Stomach (tissue), 9 donors: ENCODE measurements around the gene KRTAP12-4. TPM values are rescaled to one million over a fixed set of nuclear protein-coding genes. Genes with fewer than 3 reads are reported as not detected.

Experiments used
- DNase-seq, 2 donors: peaks; one replicate each; pipeline versions ENCODE4 v3.0.0 to v3.0.0-alpha.2; 2013 to 2019
- H3K27ac ChIP-seq, 5 donors: fragments of 200-600 bp in 4 of 5; sonication (generic) in 4 of 5; one replicate each; pipeline ENCODE4 v1.5.1; 2013 to 2019; ENCODE audit warnings: mild to moderate bottlenecking in 1 of 5, moderate library complexity in 1 of 5
- H3K27me3 ChIP-seq, 3 donors: fragments of 200-600 bp; sonication (generic); one replicate each; pipeline ENCODE4 v1.5.1; 2017 to 2019; ENCODE audit warnings: mixed run types in 1 of 3
- H3K36me3 ChIP-seq, 4 donors: fragments of 200-600 bp; sonication (generic); 1 replicate in 3 of 4; 2 replicates in 1 of 4; pipeline ENCODE4 v1.5.1; 2016 to 2019
- H3K4me1 ChIP-seq, 4 donors: fragments of 200-600 bp; sonication (generic); one replicate each; pipeline ENCODE4 v1.5.1; 2016 to 2019
- H3K4me3 ChIP-seq, 4 donors: fragments of 200-600 bp; sonication (generic) in 3 of 4; one replicate each; pipeline ENCODE4 v1.5.1; 2016 to 2019; ENCODE audit warnings: mild to moderate bottlenecking in 1 of 4
- H3K9me3 ChIP-seq, 4 donors: fragments of 200-600 bp; sonication (generic); one replicate each; pipeline ENCODE4 v1.5.1; 2016 to 2019
- CTCF ChIP-seq, 7 experiments: fragments of 450-650 bp in 4 of 7; fragments of 200-600 bp in 3 of 7; sonication (generic) in 3 of 7; IDR thresholded peaks; one replicate each; pipeline ENCODE4 v1.5.1; 2016 to 2019; ENCODE audit warnings: antibody characterized with exemption in 7 of 7, control low read depth in 2 of 7, mild to moderate bottlenecking in 1 of 7
- EP300 ChIP-seq: sonication (generic); formaldehyde crosslinking; IDR thresholded peaks from one replicate; pipeline ENCODE4 v1.6.1; 2017; ENCODE audit warnings: antibody characterized with exemption
- POLR2A ChIP-seq, 4 donors: fragments of 450-650 bp; IDR thresholded peaks; one replicate each; pipeline ENCODE4 v1.6.1; 2016; ENCODE audit warnings: antibody characterized with exemption in 4 of 4, control low read depth in 2 of 4, mild to moderate bottlenecking in 1 of 4, moderate library complexity in 1 of 4
- POLR2AphosphoS5 ChIP-seq, 3 donors: sonication (generic); formaldehyde crosslinking; IDR thresholded peaks; one replicate each; pipeline ENCODE4 v1.6.1; 2016; ENCODE audit warnings: antibody characterized with exemption in 3 of 3
- WGBS, 5 donors: extraction: QIAGEN DNeasy Blood & Tissue Kit in 3 of 5; methylation state at CpG; one replicate each; pipeline versions ENCODE4 v1.1.5 to v1.1.7; 2013 to 2018; 5-methylcytosine and 5-hydroxymethylcytosine counted together
- intact Hi-C: fragments of 100-400 bp; cut with DNase I; formaldehyde crosslinking; loops from one replicate; pipeline ENCODE4 v1.15.1; 2023; ENCODE audit warnings: low total_unique reads
- polyA plus RNA-seq, 3 donors: library from polyadenylated mRNA; stranded (reverse); fragments of 200-250 nt; gene quantifications; one replicate each; pipeline ENCODE4 v1.2.3, GENCODE V29; 2013
- total RNA-seq, 5 donors: library from RNA; depleted of rRNA; stranded (reverse); fragments of >200 nt; gene quantifications; one replicate each; pipeline versions ENCODE4 v1.1.0 to v1.2.3, GENCODE V29; 2014 to 2016
- donor health status: healthy with polysubstance abuse.
- donor health status: Bipolar disorder and iron deficiency.
- donor health status: healthy.

KRTAP12-4 gene
- total and polyA plus RNA-seq, 8 donors, result not detected

- no peak for DNase-seq
- TF ChIP-seq CTCF (IDR thresholded peaks at IDR 0.05) (no peak), EP300 (no peak), POLR2AphosphoS5 (IDR thresholded peaks at IDR 0.05) (no peak), POLR2A (IDR thresholded peaks at IDR 0.05) (no peak)
- H3K4me3 ChIP-seq, result no peak overlapping the region
- 68 to 86% (median 77%) methylated on average over 14 to 17 of the region's 17 CpGs for WGBS, 5 donors
- H3K9me3 ChIP-seq, result peaks cover 0 to 22% (median 11%) of the 10 kb centered on the region in 4 donors
- no peaks in the 10 kb centered on the region for H3K4me1 ChIP-seq
- H3K36me3 ChIP-seq, result no peaks in the 10 kb centered on the region
- no peak overlapping the region for H3K27ac ChIP-seq
- intact Hi-C loops, result no loop called here
- peaks cover 0 to 38% (median 8%) of the 10 kb centered on the region in 3 donors for H3K27me3 ChIP-seq
Measured at GRCh38 chr21:44653656-44654575, 543 bp downstream of the KRTAP12-4 start.

GRCh38 chr21:44653123-44653522 lies 1.3 kb downstream of the KRTAP12-4 start:
- Histone ChIP-seq H3K36me3 (no peaks in the 10 kb centered on the region), H3K4me3 (no peak overlapping the region), H3K27me3 (peaks cover 0 to 33% (median 8%) of the 10 kb centered on the region in 3 donors), H3K4me1 (no peaks in the 10 kb centered on the region), H3K27ac (no peak overlapping the region), H3K9me3 (peaks cover 0 to 22% (median 11%) of the 10 kb centered on the region in 4 donors)
- WGBS, 5 donors, result 60 to 71% (median 65%) methylated on average over 14 of the region's 14 CpGs
- TF ChIP-seq EP300 (no peak), POLR2A (IDR thresholded peaks at IDR 0.05) (no peak), POLR2AphosphoS5 (IDR thresholded peaks at IDR 0.05) (no peak), CTCF (IDR thresholded peaks at IDR 0.05) (no peak)
- intact Hi-C loops, result no loop called here
- peak in 1 of 2 donors; percentile 22 for DNase-seq

GRCh38 chr21:44650973-44651675 lies 3.3 kb downstream of the KRTAP12-4 start:
- 82 to 90% (median 89%) methylated on average over 12 of the region's 12 CpGs for WGBS, 5 donors
- DNase-seq, result no peak

More at GRCh38 chr21:44650973-44651675, 3.3 kb downstream of the KRTAP12-4 start:
- TF ChIP-seq CTCF (IDR thresholded peaks at IDR 0.05), result no peak
- TF ChIP-seq EP300, result no peak
- no peak for TF ChIP-seq POLR2AphosphoS5 (IDR thresholded peaks at IDR 0.05)
- TF ChIP-seq POLR2A (IDR thresholded peaks at IDR 0.05), result no peak
- Histone ChIP-seq H3K27ac (no peak overlapping the region), H3K36me3 (no peaks in the 10 kb centered on the region), H3K27me3 (peaks cover 0 to 43% (median 24%) of the 10 kb centered on the region in 3 donors), H3K9me3 (peaks cover 0 to 8% (median 3%) of the 10 kb centered on the region in 4 donors), H3K4me3 (no peak overlapping the region), H3K4me1 (no peaks in the 10 kb centered on the region)
- intact Hi-C loops, result no loop called here
